ENCODE results near the gene SLC25A38. TPM values are rescaled to one million over a fixed set of nuclear protein-coding genes. Genes with fewer than 3 reads are reported as not detected.

The SLC25A38 gene
- total and polyA plus RNA-seq, 9 of the 15 experiments (the other 6 are each of a cell fraction or from before 2014, with no cell fraction given): 13.5 to 51.1 (median 30.6) TPM

DNA sequence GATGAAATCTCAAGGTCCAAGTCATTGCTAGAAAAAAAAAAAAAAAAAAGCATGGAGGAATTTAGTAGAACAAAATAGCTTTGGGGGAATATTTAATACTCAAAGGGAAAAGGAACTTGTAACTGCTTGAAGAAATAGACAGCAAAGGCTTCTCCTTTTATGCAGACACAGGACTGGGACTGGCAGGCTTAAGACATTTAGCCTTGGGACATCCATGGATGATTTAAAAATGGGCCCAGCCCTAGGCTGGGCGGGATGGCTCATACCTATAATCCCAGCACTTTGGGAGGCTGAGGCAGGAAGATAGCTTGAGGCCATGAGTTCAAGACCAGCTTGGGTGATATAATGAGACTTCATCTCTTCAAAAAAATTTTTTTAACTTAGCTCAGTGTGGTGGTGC, 43.1 kb downstream of the SLC25A38 start:
- in situ Hi-C loops (cut with MboI) (no loop called here), intact Hi-C loops (cut with micrococcal nuclease) (no loop called here)
- H3K4me3 ChIP-seq: no peak overlapping the region
- H3K27ac ChIP-seq (ENCODE audit: extremely low read depth, low read depth, low read length): no peak overlapping the region
- H3K9ac ChIP-seq (ENCODE audit: insufficient read depth in 1 of 2, low read depth in 2 of 2, low read length in 2 of 2): no peak overlapping the region
- no peaks in the 10 kb centered on the region for H3K36me3 ChIP-seq (ENCODE audit: control insufficient read depth, insufficient read depth, low read length)
- DNase-seq (ENCODE audit: extremely low read depth in 1 of 4, low spot score in 3 of 4): no peak
- no peak overlapping the region for H2AFZ ChIP-seq (ENCODE audit: low read depth, low read length)
- H4K20me1 ChIP-seq (replicated peaks; ENCODE audit: control insufficient read depth, insufficient read depth, low read length): no peaks in the 10 kb centered on the region
- no peak for ATAC-seq
- no peaks in the 10 kb centered on the region for H3K9me3 ChIP-seq (replicated peaks; ENCODE audit: control insufficient read depth, insufficient read depth, low read depth, low read length)
- CTCF ChIA-PET (ENCODE audit: low intra/inter-chr PET ratio): no interaction called here
- H3K4me2 ChIP-seq (ENCODE audit: insufficient read depth, low read length): no peak overlapping the region
- H3K79me2 ChIP-seq (ENCODE audit: control insufficient read depth, insufficient read depth, low read length): no peaks in the 10 kb centered on the region
- H3K27me3 ChIP-seq (ENCODE audit: control insufficient read depth in 2 of 2, insufficient read depth in 2 of 2, low read length in 2 of 2): peaks cover 24 to 27% of the 10 kb centered on the region in 2 experiments
- BruUV-seq (replicated peaks): no TSS peak
- WGBS (ENCODE audit: insufficient coverage, low coverage, missing lambda C conversion rate): 5% methylated on average over 1 of the region's 1 CpG
- FAIRE-seq: no peak
- POLR2A ChIA-PET: interaction anchor here (1.1 to 4.4 kb wide), 3 partner anchors 12 to 19 kb away, joined by 3 to 30 read pairs (median 4); no protein-coding TSS in a partner anchor
- no peaks in the 10 kb centered on the region for H3K9me1 ChIP-seq (ENCODE audit: control insufficient read depth, insufficient read depth, low read length)
- peaks cover 0 to 4% of the 10 kb centered on the region in 2 experiments; a peak in 2 of 5 replicates for H3K4me1 ChIP-seq (replicated peaks in 1 of 2; ENCODE audit: control insufficient read depth in 2 of 2, insufficient read depth in 2 of 2, low read length in 2 of 2)
- TF ChIP-seq SAFB2 (IDR thresholded peaks at IDR 0.05; ENCODE audit: borderline replicate concordance, low read depth, low read length, severe bottlenecking): no peak
- no peak for TF ChIP-seq ZNF407 (IDR thresholded peaks at IDR 0.05; ENCODE audit: low read depth)
- TF ChIP-seq ZBTB8A (IDR thresholded peaks at IDR 0.05; ENCODE audit: partially characterized antibody): no peak
- TF ChIP-seq IFI16 (CRISPR knock-in tag; IDR thresholded peaks at IDR 0.05): no peak
- TF ChIP-seq ZFX (CRISPR knock-in tag; IDR thresholded peaks at IDR 0.05): no peak
- TF ChIP-seq E2F8 (IDR thresholded peaks at IDR 0.05; ENCODE audit: low read depth, partially characterized antibody): no peak
- no peak for TF ChIP-seq ZNF347 (CRISPR knock-in tag; IDR thresholded peaks at IDR 0.05; ENCODE audit: low read depth)
- TF ChIP-seq PHTF2 (CRISPR knock-in tag; IDR thresholded peaks at IDR 0.05): no peak
- TF ChIP-seq RCOR1 (IDR thresholded peaks at IDR 0.05; ENCODE audit: borderline replicate concordance in 1 of 2, low read depth in 2 of 2, low read length in 2 of 2): no peak
- TF ChIP-seq ESRRA (IDR thresholded peaks at IDR 0.05; ENCODE audit: borderline replicate concordance, low read depth): no peak
- TF ChIP-seq RUNX1 (IDR thresholded peaks at IDR 0.05; ENCODE audit: low read depth): no peak

All from K562 (cell line).